HCT116 (cell line): Measurements from ENCODE around the gene PRKCA. TPM values are rescaled to one million over a fixed set of nuclear protein-coding genes. Genes with fewer than 3 reads are reported as not detected.

Experiments used
- CBX3 ChIP-seq: IDR thresholded peaks from 2 replicates; pipeline ENCODE4 v1.6.1; 2012; ENCODE audit warnings: low read depth
- CEBPB ChIP-seq: IDR thresholded peaks from 2 replicates; pipeline ENCODE4 v1.6.1; 2012; ENCODE audit warnings: low read depth
- EGR1 ChIP-seq: IDR thresholded peaks from 2 replicates; pipeline ENCODE4 v1.6.1; 2012; ENCODE audit warnings: low read depth
- EZH2 ChIP-seq: fragments of 200-600 bp; sonication (generic); IDR thresholded peaks from 2 replicates; pipeline ENCODE4 v1.6.1; 2017; ENCODE audit warnings: antibody characterized with exemption, mixed run types
- FOSL1 ChIP-seq: IDR thresholded peaks from 2 replicates; pipeline ENCODE4 v1.6.1; 2012; ENCODE audit warnings: low read depth
- JUND ChIP-seq: IDR thresholded peaks from 2 replicates; pipeline ENCODE4 v1.6.1; 2012
- POLR2A ChIP-seq: IDR thresholded peaks from 2 replicates; pipeline ENCODE4 v1.7.0; 2011; ENCODE audit warnings: borderline replicate concordance; ENCODE audit not compliant: insufficient read depth, insufficient read length; ENCODE audit errors: extremely low read depth
- RAD21 ChIP-seq: IDR thresholded peaks from 2 replicates; pipeline ENCODE4 v1.6.1; 2012; ENCODE audit warnings: low read depth, mild to moderate bottlenecking
- SIN3A ChIP-seq: IDR thresholded peaks from 2 replicates; pipeline ENCODE4 v1.6.1; 2012; ENCODE audit warnings: low read depth
- SP1 ChIP-seq: IDR thresholded peaks from 2 replicates; pipeline ENCODE4 v1.6.1; 2012; ENCODE audit warnings: low read depth
- TCF7L2 ChIP-seq: IDR thresholded peaks from 2 replicates; pipeline ENCODE4 v1.7.0; 2011; ENCODE audit warnings: borderline replicate concordance, inconsistent platforms; ENCODE audit not compliant: insufficient read depth, insufficient read length; ENCODE audit errors: extremely low read depth
- ZFX ChIP-seq: fragments of 450-650 bp; IDR thresholded peaks from 2 replicates; pipeline ENCODE4 v1.6.1; 2017
- ZNF274 ChIP-seq: fragments of 200-500 bp; sonication (Bioruptor generic); IDR thresholded peaks from 2 replicates; pipeline ENCODE4 v1.6.1; 2014; ENCODE audit warnings: mild to moderate bottlenecking, low read depth, low read length, inconsistent platforms
- total RNA-seq: library from RNA; stranded (reverse); gene quantifications from one replicate; pipeline ENCODE4 v1.2.1, GENCODE V29; 2021; ENCODE audit not compliant: unreplicated experiment
- TF ChIP-seq, protein P1 (sequence below): IDR thresholded peaks from 2 replicates; pipeline ENCODE4 v1.6.1; 2012; ENCODE audit warnings: low read depth
- TF ChIP-seq, protein P2 (sequence below): IDR thresholded peaks from 2 replicates; pipeline ENCODE4 v1.6.1; 2012
- TF ChIP-seq, protein P3 (sequence below), 3 experiments: fragments of 200-600 bp in 1 of 3; sonication (generic) in 1 of 3; IDR thresholded peaks in 2 of 3; conservative IDR thresholded peaks in 1 of 3; 2 replicates each; pipeline ENCODE4 v1.5.1; 2012 to 2017; ENCODE audit warnings: low read depth in 2 of 3, low read length in 2 of 3, antibody characterized with exemption in 1 of 3, borderline replicate concordance in 1 of 3, control low read depth in 1 of 3, mild to moderate bottlenecking in 1 of 3, mixed read lengths in 1 of 3, mixed run types in 1 of 3, moderate library complexity in 1 of 3; ENCODE audit not compliant: insufficient read depth in 1 of 3

PRKCA gene
- total RNA-seq, 1 experiment from 2014 or later, result 18.8 TPM

DNA sequence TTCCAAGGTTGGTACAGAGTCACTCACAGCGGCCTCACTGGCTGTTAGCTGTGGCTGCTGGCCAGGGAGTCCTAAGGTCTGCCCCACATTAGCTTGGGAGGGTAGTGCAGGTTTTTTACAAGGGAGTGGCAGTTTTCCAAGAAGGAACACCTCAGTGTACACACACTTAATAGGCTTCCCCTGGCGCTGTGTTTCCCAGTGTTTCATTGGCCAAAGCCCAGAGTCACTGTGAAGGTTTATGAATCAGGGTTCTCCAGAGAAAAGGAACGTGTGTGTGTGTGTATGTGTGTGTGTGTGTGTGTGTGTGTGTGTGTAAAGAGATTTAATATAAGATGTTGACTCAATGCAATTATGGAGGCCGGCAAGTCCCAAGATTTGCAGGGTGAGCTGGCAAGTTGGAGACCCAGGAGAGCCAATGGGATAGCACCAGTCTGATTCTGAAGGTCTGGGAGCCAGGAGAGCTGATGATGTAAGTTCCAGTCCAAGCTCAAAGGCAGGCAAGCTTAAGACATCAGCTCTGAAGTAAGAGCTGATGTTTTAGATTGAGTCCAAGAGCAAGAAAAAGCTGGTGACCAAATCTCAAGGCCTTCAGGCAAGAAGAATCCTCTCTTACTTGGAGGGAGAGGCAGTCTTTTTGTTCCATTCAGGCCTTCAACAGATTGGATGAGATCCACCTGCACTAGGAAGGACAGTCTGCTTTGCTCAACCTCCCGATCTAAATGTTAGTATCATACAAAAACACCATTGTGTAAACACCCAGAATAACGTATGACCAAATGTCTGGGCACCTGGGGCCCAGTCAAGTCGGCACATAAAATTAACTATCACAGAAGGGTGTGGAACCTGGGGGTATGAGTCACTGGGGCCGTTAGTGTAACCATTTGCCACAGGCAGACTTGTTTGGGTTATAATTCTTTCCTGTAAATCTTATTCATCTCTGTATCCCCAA lies 206.8 kb downstream of the PRKCA start (continued):
- TF ChIP-seq, protein P1, sequence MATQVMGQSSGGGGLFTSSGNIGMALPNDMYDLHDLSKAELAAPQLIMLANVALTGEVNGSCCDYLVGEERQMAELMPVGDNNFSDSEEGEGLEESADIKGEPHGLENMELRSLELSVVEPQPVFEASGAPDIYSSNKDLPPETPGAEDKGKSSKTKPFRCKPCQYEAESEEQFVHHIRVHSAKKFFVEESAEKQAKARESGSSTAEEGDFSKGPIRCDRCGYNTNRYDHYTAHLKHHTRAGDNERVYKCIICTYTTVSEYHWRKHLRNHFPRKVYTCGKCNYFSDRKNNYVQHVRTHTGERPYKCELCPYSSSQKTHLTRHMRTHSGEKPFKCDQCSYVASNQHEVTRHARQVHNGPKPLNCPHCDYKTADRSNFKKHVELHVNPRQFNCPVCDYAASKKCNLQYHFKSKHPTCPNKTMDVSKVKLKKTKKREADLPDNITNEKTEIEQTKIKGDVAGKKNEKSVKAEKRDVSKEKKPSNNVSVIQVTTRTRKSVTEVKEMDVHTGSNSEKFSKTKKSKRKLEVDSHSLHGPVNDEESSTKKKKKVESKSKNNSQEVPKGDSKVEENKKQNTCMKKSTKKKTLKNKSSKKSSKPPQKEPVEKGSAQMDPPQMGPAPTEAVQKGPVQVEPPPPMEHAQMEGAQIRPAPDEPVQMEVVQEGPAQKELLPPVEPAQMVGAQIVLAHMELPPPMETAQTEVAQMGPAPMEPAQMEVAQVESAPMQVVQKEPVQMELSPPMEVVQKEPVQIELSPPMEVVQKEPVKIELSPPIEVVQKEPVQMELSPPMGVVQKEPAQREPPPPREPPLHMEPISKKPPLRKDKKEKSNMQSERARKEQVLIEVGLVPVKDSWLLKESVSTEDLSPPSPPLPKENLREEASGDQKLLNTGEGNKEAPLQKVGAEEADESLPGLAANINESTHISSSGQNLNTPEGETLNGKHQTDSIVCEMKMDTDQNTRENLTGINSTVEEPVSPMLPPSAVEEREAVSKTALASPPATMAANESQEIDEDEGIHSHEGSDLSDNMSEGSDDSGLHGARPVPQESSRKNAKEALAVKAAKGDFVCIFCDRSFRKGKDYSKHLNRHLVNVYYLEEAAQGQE, result no peak
- TF ChIP-seq FOSL1, result peak; percentile 95
- peak; percentile 95 for TF ChIP-seq JUND
- TF ChIP-seq CEBPB, result peak; percentile 94
- peak; percentile 37 for TF ChIP-seq RAD21
- no peak for TF ChIP-seq EZH2
- no peak for TF ChIP-seq ZNF274
- TF ChIP-seq EGR1, result 0 out of 2 replicates have a peak, but pooled peaks have one; percentile 20
- TF ChIP-seq ZFX, result no peak
- no peak for TF ChIP-seq POLR2A
- peak; percentile 75 for TF ChIP-seq TCF7L2
- peak; percentile 90 for TF ChIP-seq SP1
- TF ChIP-seq, protein P2, sequence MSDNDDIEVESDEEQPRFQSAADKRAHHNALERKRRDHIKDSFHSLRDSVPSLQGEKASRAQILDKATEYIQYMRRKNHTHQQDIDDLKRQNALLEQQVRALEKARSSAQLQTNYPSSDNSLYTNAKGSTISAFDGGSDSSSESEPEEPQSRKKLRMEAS, result peak; percentile 63
- TF ChIP-seq, protein P3, sequence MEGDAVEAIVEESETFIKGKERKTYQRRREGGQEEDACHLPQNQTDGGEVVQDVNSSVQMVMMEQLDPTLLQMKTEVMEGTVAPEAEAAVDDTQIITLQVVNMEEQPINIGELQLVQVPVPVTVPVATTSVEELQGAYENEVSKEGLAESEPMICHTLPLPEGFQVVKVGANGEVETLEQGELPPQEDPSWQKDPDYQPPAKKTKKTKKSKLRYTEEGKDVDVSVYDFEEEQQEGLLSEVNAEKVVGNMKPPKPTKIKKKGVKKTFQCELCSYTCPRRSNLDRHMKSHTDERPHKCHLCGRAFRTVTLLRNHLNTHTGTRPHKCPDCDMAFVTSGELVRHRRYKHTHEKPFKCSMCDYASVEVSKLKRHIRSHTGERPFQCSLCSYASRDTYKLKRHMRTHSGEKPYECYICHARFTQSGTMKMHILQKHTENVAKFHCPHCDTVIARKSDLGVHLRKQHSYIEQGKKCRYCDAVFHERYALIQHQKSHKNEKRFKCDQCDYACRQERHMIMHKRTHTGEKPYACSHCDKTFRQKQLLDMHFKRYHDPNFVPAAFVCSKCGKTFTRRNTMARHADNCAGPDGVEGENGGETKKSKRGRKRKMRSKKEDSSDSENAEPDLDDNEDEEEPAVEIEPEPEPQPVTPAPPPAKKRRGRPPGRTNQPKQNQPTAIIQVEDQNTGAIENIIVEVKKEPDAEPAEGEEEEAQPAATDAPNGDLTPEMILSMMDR (IDR thresholded peaks at IDR 0.05 in 2 of 3, conservative IDR thresholded peaks at IDR 0.05 in 1 of 3; ENCODE audit: borderline replicate concordance in 1 of 3, insufficient read depth in 1 of 3, low read depth in 2 of 3, low read length in 2 of 3), result no peak
- peak; percentile 94 for TF ChIP-seq SIN3A
- peak; percentile 99 for TF ChIP-seq CBX3
